Measurements from ENCODE around the gene EPHA3.

EPHA3 gene

DNA sequence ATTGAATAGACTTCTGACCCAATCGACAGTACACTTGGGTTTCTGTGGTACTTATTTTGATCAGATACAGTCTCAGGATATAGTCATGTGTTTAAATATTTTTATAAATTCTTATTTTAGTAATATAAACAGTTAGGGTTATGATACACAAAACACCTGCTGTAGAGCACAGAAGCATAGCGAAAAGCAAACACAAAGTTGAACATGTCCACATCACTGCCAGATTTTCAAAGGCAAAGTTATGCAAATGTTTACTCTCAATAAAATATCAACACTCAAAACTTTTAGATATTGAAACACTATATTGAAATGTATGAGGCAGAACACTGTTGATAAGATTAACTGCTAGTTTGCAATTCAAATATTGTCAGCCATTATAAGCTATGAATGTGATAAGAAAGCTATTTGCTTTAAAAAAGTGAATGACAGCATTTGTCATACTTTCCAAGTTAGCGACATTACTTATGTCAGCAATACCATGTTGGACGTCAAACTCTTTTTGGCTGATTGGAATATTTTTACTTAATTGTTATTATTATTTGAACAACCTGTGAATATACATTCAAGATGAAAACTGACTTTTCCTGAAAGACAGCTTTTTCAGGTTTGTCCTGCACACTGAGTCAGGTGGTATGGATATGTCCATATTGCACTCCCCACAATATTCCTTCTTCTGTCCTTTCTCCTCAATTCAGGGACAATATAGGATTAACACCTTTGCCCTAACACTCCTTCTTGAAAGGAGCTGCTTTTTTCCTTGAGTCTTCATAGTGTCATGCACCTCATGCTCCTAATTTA, 367.1 kb downstream of the EPHA3 start:
- H3K36me3 ChIP-seq (ENCODE audit: control insufficient read depth in 2 of 2, insufficient read depth in 1 of 2, low read length in 2 of 2): no peaks in the 10 kb centered on the region
- no peak for TF ChIP-seq ZBTB7A (tag by site-specific recombination; IDR thresholded peaks at IDR 0.05; ENCODE audit: low read depth)
- no peak for TF ChIP-seq ZEB2 (tag by site-specific recombination; IDR thresholded peaks at IDR 0.05)
- no peak for TF ChIP-seq ZNF704 (tag by site-specific recombination; IDR thresholded peaks at IDR 0.05)
- no peaks in the 10 kb centered on the region for H3K9me3 ChIP-seq (ENCODE audit: control insufficient read depth, insufficient read depth, low read depth, low read length)
- POLR2A ChIA-PET: no interaction called here
- CTCF ChIA-PET: no interaction called here
- H3K4me3 ChIP-seq (ENCODE audit: low read depth, low read length): no peak overlapping the region
- H3K27ac ChIP-seq (ENCODE audit: extremely low read depth, low read depth, low read length): no peak overlapping the region
- H3K4me1 ChIP-seq (ENCODE audit: control insufficient read depth, insufficient read depth, low read length): no peaks in the 10 kb centered on the region

DNA sequence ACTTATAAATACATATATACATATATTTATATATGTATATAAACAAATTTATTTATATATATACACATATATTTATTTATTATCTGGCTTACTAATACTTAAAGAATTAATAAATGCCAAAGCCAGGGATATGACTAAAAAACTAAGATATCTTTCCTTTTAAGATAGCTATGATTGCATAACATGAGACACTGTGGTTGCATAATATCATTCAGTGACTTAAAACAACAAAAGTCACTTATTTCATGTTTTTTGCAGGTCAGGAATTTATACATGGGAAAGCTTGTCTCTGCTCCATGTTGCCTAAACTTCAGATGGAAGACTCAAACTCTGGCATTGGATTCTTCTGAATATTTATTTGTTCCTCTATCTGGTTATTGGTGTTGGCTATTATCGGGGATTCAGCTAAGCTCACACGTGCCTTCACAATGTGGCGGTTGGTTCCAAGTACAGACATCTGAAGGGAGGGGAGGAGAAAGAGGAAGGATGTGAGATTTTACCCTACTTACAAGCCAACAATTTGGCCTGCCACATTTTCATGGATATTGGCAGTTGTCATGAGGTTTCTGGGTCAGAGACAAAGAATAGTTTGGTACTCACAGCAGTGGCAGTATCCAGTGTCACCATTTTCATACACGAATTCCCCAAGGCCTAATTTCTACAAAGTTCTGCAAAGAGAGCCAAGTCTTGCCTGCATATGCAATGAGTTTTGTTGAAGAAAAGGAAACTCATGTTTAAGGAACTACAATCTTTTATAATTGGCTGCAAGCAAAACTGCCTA, 381.6 kb downstream of the EPHA3 start:
- POLR2A ChIA-PET: no interaction called here
- CTCF ChIA-PET: no interaction called here
- H3K36me3 ChIP-seq (ENCODE audit: control insufficient read depth in 2 of 2, insufficient read depth in 1 of 2, low read length in 2 of 2): no peaks in the 10 kb centered on the region
- H3K9me3 ChIP-seq (ENCODE audit: control insufficient read depth, insufficient read depth, low read depth, low read length): no peaks in the 10 kb centered on the region
- H3K4me3 ChIP-seq (ENCODE audit: low read depth, low read length): no peak overlapping the region
- TF ChIP-seq ZNF354C (tag by site-specific recombination; IDR thresholded peaks at IDR 0.05; ENCODE audit: borderline replicate concordance, low read depth) (no peak), GLIS2 (tag by site-specific recombination; IDR thresholded peaks at IDR 0.05) (no peak), HOXC10 (CRISPR knock-in tag; IDR thresholded peaks at IDR 0.05) (no peak), KLF8 (tag by site-specific recombination; IDR thresholded peaks at IDR 0.05) (no peak), ZBTB21 (tag by site-specific recombination; IDR thresholded peaks at IDR 0.05) (no peak), ZBTB20 (tag by site-specific recombination; IDR thresholded peaks at IDR 0.05) (no peak), ZNF555 (tag by site-specific recombination; conservative IDR thresholded peaks at IDR 0.05) (no peak), ZNF677 (tag by site-specific recombination; IDR thresholded peaks at IDR 0.05) (no peak)
- no peak overlapping the region for H3K27ac ChIP-seq (ENCODE audit: extremely low read depth, low read depth, low read length)
- H3K4me1 ChIP-seq (ENCODE audit: control insufficient read depth, insufficient read depth, low read length): no peaks in the 10 kb centered on the region

DNA sequence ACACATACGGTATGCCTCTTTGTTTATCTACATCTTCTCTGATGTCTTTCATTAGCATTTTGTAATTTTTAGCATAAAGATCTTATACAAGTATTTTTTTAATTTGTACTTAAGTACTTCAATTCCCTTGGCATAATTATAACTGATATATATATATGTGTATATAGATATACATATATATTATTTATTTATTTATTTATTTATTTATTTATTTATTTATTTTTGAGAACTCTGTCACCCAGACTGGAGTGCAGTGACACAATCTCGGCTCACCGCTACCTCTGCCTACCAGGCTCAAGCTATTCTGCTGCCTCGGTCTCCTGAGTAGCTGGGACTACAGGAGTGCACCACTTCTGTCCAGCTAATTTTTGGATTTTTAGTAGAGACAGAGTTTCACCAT, 382.7 kb downstream of the EPHA3 start:
- H3K4me3 ChIP-seq (ENCODE audit: low read depth, low read length): no peak overlapping the region
- no peaks in the 10 kb centered on the region for H3K36me3 ChIP-seq (ENCODE audit: control insufficient read depth in 2 of 2, insufficient read depth in 1 of 2, low read length in 2 of 2)
- POLR2A ChIA-PET: no interaction called here
- no peaks in the 10 kb centered on the region for H3K4me1 ChIP-seq (ENCODE audit: control insufficient read depth, insufficient read depth, low read length)
- H3K27ac ChIP-seq (ENCODE audit: extremely low read depth, low read depth, low read length): no peak overlapping the region
- CTCF ChIA-PET: no interaction called here
- H3K9me3 ChIP-seq (ENCODE audit: control insufficient read depth, insufficient read depth, low read depth, low read length): no peaks in the 10 kb centered on the region
- TF ChIP-seq, protein P1, sequence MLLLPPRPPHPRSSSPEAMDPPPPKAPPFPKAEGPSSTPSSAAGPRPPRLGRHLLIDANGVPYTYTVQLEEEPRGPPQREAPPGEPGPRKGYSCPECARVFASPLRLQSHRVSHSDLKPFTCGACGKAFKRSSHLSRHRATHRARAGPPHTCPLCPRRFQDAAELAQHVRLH (tag by site-specific recombination; IDR thresholded peaks at IDR 0.05): no peak
- TF ChIP-seq ZNF140 (tag by site-specific recombination; IDR thresholded peaks at IDR 0.05): peak; percentile 35; the same call in 1 of the 2 replicates
- TF ChIP-seq ZNF394 (tag by site-specific recombination; IDR thresholded peaks at IDR 0.05; ENCODE audit: borderline replicate concordance): peak; percentile 80; the same call in 1 of the 2 replicates
- no peak for TF ChIP-seq ZNF324 (tag by site-specific recombination; IDR thresholded peaks at IDR 0.05)
- peak; percentile 52 for TF ChIP-seq ZBTB8A (tag by site-specific recombination; IDR thresholded peaks at IDR 0.05)
- peak; percentile 31 for TF ChIP-seq ZNF510 (tag by site-specific recombination; IDR thresholded peaks at IDR 0.05; ENCODE audit: insufficient replicate concordance)
- TF ChIP-seq ZNF544 (tag by site-specific recombination; IDR thresholded peaks at IDR 0.05): no peak
- peak; percentile 62 for TF ChIP-seq ZNF555 (tag by site-specific recombination; conservative IDR thresholded peaks at IDR 0.05)
- peak; percentile 57 for TF ChIP-seq ZBTB11 (tag by site-specific recombination; conservative IDR thresholded peaks at IDR 0.05; ENCODE audit: low read depth)
- 0 out of 2 replicates have a peak, but pooled peaks have one; percentile 9 for TF ChIP-seq ZNF654 (tag by site-specific recombination; IDR thresholded peaks at IDR 0.05; ENCODE audit: low read depth)
- peak; percentile 56; the same call in 1 of the 2 replicates for TF ChIP-seq REST (tag by site-specific recombination; IDR thresholded peaks at IDR 0.05)
- TF ChIP-seq ZXDB (tag by site-specific recombination; IDR thresholded peaks at IDR 0.05): 0 out of 2 replicates have a peak, but pooled peaks have one; percentile 30
